Measurements from ENCODE around the gene GRM7.

DNA sequence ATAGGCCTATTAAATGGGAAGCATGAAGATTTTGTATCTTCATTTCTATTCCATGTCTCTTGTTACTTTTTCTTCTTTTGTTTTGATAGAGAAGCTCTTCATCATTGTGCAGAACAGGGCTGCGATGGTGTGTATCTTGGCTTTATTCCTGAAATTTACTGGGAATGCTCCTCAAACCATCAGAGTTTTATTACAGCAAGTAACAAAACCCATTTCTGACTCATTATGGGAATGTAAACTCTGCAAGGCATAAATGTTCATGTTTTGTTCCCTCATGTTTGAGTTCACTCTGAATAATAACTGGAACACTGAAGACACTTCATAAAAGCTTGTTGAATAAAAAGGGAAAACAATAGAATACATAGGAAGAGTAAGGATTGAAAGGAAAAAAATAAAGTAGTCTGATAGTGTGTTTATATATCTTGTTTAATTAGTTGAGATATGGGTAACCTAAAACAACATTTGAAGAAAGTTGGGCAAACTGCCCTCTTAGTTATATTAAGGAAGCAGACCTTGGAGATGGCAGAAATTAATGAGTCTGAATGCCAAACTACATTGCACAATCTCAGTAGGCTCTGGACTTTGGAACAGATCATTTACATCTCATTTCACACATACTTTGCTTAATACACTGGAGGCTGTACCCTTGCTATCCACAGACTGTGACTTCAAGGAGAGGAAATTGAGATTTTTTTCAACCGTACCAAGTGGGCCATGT is 521.5 kb downstream of the GRM7 start:
- no peak for TF ChIP-seq EP300 (IDR thresholded peaks at IDR 0.05)
- TF ChIP-seq, protein P1, sequence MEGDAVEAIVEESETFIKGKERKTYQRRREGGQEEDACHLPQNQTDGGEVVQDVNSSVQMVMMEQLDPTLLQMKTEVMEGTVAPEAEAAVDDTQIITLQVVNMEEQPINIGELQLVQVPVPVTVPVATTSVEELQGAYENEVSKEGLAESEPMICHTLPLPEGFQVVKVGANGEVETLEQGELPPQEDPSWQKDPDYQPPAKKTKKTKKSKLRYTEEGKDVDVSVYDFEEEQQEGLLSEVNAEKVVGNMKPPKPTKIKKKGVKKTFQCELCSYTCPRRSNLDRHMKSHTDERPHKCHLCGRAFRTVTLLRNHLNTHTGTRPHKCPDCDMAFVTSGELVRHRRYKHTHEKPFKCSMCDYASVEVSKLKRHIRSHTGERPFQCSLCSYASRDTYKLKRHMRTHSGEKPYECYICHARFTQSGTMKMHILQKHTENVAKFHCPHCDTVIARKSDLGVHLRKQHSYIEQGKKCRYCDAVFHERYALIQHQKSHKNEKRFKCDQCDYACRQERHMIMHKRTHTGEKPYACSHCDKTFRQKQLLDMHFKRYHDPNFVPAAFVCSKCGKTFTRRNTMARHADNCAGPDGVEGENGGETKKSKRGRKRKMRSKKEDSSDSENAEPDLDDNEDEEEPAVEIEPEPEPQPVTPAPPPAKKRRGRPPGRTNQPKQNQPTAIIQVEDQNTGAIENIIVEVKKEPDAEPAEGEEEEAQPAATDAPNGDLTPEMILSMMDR (IDR thresholded peaks at IDR 0.05): no peak
